ENCODE measurements around the gene MYT1. TPM values are rescaled to one million over a fixed set of nuclear protein-coding genes. Genes with fewer than 3 reads are reported as not detected.

The MYT1 gene
- polyA plus RNA-seq, 1 experiment: not detected

DNA sequence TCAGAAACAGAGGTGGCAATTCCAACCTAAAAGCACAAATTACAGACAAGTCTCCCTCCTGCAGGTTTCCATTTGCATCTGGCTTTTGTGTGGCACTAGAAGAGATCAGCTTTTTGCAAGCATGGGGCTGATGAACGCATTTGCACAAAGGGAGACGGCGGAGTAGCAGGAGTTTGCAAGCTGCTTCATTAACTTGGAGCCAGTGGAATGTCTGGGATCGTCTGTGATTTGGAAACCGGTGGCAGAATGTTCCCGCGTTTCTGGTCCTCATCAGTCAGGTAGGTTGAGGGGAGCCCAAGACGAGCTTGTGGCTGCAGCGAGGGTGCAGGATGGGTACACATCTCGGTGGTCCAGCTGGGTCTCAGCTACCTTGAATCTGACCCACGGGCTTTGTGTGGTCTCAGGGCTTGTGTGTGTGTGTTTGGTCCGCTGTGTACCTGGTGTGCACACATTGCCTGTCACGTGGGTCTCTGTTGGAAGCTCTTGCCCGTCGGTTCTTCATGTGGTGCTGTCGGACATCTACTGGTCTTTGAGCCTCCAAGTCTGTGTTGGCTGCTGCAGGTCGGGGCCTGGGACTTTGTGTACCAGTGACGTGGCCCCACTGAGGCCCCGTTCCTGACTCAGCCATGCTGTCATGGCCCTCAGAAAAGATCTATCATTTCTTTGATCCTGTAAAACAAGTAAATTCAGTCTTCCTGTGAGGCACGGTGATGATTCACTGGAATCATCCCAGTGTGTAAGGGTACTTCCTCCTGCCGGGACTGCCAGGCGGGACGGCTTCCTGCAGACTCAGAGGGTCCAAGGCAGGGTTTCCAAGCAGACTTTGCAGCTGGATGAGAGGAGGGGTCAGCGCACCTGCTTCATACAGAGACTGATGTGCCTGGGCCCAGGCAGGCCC is 12.4 kb upstream of the MYT1 start:
- H3K27me3 ChIP-seq (ENCODE audit: control insufficient read depth, insufficient read depth, low read length): no peaks in the 10 kb centered on the region
- no peak overlapping the region for H3K27ac ChIP-seq (ENCODE audit: low read depth, low read length)
- peaks cover 6% of the 10 kb centered on the region for H3K9me3 ChIP-seq (ENCODE audit: control insufficient read depth, insufficient read depth, low read length)
- ChIA-PET POLR2A (interaction anchor here (0.6 kb wide), 1 partner anchor 13 kb away, joined by 3 read pairs; no protein-coding TSS in a partner anchor), CTCF (no interaction called here)
- DNase-seq (ENCODE audit: low read depth, low spot score): no peak
- TF ChIP-seq, protein P1, sequence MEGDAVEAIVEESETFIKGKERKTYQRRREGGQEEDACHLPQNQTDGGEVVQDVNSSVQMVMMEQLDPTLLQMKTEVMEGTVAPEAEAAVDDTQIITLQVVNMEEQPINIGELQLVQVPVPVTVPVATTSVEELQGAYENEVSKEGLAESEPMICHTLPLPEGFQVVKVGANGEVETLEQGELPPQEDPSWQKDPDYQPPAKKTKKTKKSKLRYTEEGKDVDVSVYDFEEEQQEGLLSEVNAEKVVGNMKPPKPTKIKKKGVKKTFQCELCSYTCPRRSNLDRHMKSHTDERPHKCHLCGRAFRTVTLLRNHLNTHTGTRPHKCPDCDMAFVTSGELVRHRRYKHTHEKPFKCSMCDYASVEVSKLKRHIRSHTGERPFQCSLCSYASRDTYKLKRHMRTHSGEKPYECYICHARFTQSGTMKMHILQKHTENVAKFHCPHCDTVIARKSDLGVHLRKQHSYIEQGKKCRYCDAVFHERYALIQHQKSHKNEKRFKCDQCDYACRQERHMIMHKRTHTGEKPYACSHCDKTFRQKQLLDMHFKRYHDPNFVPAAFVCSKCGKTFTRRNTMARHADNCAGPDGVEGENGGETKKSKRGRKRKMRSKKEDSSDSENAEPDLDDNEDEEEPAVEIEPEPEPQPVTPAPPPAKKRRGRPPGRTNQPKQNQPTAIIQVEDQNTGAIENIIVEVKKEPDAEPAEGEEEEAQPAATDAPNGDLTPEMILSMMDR (IDR thresholded peaks at IDR 0.05; ENCODE audit: low read depth, low read length): no peak
- H3K4me3 ChIP-seq (ENCODE audit: low read depth, low read length): no peak overlapping the region

DNA sequence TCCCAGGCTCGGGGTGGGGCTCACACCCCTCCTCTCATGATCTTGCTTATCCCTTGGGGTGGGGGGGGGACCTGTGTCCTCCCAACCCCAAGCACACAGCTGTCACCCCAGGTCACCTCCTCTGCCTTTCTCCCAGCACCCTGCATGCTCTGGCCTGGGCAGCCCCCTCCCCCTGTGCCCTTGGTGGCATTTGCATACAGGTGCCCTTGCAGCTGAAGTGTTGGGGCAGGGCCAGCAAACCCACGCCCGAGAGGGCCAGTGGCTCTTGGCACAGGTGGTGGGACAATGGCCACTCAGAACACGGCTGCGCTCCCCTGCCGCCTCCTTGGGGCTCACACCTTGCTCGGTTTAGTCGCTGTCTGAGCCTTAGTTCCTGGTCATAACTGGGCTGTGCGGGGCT is 11.3 kb upstream of the MYT1 start:
- DNase-seq (ENCODE audit: low read depth, low spot score): no peak
- ChIA-PET POLR2A (no interaction called here), CTCF (no interaction called here)
- Histone ChIP-seq H3K4me3 (ENCODE audit: low read depth, low read length) (no peak overlapping the region), H3K9me3 (ENCODE audit: control insufficient read depth, insufficient read depth, low read length) (peaks cover 3% of the 10 kb centered on the region), H3K27me3 (ENCODE audit: control insufficient read depth, insufficient read depth, low read length) (no peaks in the 10 kb centered on the region), H3K27ac (ENCODE audit: low read depth, low read length) (no peak overlapping the region)
- TF ChIP-seq, protein P1 (IDR thresholded peaks at IDR 0.05; ENCODE audit: low read depth, low read length): no peak

DNA sequence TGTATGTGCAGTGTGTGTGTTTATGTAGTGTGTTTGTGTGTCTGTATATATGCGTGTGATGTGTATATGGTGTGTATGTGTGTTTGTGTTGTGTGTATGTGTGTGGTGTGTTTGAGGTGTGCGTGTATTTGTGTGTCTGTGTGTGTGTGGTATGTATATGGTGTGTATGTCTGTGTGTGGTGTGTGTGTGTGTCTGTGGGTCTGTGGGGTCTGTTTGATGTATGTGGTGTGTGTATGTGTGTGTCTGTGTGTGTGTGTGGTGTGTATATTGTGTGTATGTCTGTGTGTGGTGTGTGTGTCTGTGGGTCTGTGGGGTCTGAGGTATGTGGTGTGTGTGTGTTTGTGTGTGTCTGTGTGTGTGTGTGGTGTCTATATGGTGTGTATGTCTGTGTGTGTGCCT is 10.8 kb upstream of the MYT1 start:
- Histone ChIP-seq H3K4me3 (ENCODE audit: low read depth, low read length) (no peak overlapping the region), H3K9me3 (ENCODE audit: control insufficient read depth, insufficient read depth, low read length) (peaks cover 3% of the 10 kb centered on the region), H3K27ac (ENCODE audit: low read depth, low read length) (no peak overlapping the region), H3K27me3 (ENCODE audit: control insufficient read depth, insufficient read depth, low read length) (no peaks in the 10 kb centered on the region)
- DNase-seq (ENCODE audit: low read depth, low spot score): no peak
- ChIA-PET CTCF (no interaction called here), POLR2A (no interaction called here)
- TF ChIP-seq, protein P1 (IDR thresholded peaks at IDR 0.05; ENCODE audit: low read depth, low read length): no peak

DNA sequence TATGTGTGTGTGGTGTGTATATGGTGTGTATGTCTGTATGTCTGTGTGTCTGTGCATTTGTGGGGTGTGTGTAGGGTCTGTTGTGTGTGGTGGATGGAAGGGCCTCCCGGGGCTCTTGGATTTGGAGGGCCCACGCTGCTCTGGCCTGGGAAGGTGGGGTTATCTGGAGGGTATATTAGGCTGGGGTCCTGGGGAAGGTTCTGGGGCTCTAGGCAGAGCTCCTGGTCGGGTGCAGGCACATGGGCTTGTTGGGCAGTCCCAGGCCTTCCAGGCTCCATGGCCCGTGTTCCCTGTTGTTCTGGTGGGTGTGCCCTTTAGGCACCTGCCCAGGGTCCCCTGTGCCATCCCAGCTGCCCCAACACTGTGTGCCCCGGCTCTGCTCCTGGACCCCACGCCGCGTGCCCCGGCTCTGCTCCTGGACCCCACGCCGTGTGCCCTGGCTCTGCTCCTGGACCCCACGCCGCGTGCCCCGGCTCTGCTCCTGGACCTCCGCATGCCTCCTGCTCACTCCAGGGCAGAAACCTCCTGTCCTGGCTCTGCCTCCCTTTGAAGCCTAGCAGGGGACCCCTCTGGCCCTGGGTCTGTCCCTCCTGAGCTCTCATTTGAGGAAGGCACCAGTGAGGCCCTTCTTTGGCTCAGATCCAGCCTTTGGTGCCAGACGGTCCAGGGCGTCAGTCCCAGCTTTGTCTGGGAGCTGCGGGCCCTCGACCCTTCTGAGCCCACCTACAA is 10.2 kb upstream of the MYT1 start:
- H3K9me3 ChIP-seq (ENCODE audit: control insufficient read depth, insufficient read depth, low read length): peaks cover 3% of the 10 kb centered on the region
- no peaks in the 10 kb centered on the region for H3K27me3 ChIP-seq (ENCODE audit: control insufficient read depth, insufficient read depth, low read length)
- TF ChIP-seq, protein P1 (IDR thresholded peaks at IDR 0.05; ENCODE audit: low read depth, low read length): no peak
- ChIA-PET CTCF (no interaction called here), POLR2A (no interaction called here)
- no peak overlapping the region for H3K27ac ChIP-seq (ENCODE audit: low read depth, low read length)
- DNase-seq (ENCODE audit: low read depth, low spot score): no peak
- H3K4me3 ChIP-seq (ENCODE audit: low read depth, low read length): no peak overlapping the region

Measured in AG04450 (cell line).